ENCODE measurements around the gene TFR2. TPM values are rescaled to one million over a fixed set of nuclear protein-coding genes. Genes with fewer than 3 reads are reported as not detected.

TFR2 gene
- total RNA-seq, 1 donor from 2014 or later: 0.34 TPM

DNA sequence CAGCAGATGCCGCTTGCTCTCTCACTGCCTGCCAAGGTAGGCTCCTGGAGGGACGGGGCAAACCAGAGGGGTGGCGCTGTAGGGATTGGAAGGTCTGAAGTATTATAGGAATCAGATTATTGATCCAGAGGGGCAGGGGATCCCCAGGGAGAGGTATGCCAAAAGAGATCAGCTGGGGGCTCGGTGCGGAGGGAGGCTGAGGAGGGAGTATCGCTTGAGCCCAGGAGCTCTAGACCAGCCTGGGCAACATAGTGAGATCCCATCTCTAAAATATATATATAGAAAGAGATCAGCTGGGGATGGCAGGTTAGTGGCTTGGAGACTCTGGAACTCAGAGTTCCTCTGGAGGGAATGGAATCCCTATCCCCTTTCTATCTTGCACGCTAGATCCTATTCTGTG, 46.2 kb downstream of the TFR2 start:
- DNase-seq (ENCODE audit: low spot score): no peak
- H4K20me1 ChIP-seq (ENCODE audit: low read depth): no peaks in the 10 kb centered on the region
- H3K27me3 Mint-ChIP-seq (ENCODE audit: insufficient read depth, low read depth): peaks cover 9% of the 10 kb centered on the region
- H3K9me3 ChIP-seq (ENCODE audit: low read depth): no peaks in the 10 kb centered on the region
- no peak overlapping the region for H3K27ac ChIP-seq
- TF ChIP-seq EZH2phosphoT487 (IDR thresholded peaks at IDR 0.05) (no peak), EZH2 (IDR thresholded peaks at IDR 0.05) (no peak)
- TF ChIP-seq, protein P1, sequence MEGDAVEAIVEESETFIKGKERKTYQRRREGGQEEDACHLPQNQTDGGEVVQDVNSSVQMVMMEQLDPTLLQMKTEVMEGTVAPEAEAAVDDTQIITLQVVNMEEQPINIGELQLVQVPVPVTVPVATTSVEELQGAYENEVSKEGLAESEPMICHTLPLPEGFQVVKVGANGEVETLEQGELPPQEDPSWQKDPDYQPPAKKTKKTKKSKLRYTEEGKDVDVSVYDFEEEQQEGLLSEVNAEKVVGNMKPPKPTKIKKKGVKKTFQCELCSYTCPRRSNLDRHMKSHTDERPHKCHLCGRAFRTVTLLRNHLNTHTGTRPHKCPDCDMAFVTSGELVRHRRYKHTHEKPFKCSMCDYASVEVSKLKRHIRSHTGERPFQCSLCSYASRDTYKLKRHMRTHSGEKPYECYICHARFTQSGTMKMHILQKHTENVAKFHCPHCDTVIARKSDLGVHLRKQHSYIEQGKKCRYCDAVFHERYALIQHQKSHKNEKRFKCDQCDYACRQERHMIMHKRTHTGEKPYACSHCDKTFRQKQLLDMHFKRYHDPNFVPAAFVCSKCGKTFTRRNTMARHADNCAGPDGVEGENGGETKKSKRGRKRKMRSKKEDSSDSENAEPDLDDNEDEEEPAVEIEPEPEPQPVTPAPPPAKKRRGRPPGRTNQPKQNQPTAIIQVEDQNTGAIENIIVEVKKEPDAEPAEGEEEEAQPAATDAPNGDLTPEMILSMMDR (IDR thresholded peaks at IDR 0.05): no peak
- peaks cover 12% of the 10 kb centered on the region for H3K4me1 Mint-ChIP-seq
- H3K36me3 Mint-ChIP-seq: no peaks in the 10 kb centered on the region
- no peak overlapping the region for H3K27ac Mint-ChIP-seq
- H3K9me3 Mint-ChIP-seq: no peaks in the 10 kb centered on the region
- H3K36me3 ChIP-seq: no peaks in the 10 kb centered on the region
- H3K9ac ChIP-seq: no peak overlapping the region
- no peak overlapping the region for H2AFZ ChIP-seq (replicated peaks)
- H3K27me3 ChIP-seq: no peaks in the 10 kb centered on the region
- H3K4me3 ChIP-seq: no peak overlapping the region
- H3K4me2 ChIP-seq: no peak overlapping the region
- H3K4me3 Mint-ChIP-seq: no peak overlapping the region
- H3F3A ChIP-seq (ENCODE audit: low read depth): no peaks in the 10 kb centered on the region
- H3K4me1 ChIP-seq: peaks cover under 1% of the 10 kb centered on the region
- H3K79me2 ChIP-seq (ENCODE audit: low read depth): no peaks in the 10 kb centered on the region

DNA sequence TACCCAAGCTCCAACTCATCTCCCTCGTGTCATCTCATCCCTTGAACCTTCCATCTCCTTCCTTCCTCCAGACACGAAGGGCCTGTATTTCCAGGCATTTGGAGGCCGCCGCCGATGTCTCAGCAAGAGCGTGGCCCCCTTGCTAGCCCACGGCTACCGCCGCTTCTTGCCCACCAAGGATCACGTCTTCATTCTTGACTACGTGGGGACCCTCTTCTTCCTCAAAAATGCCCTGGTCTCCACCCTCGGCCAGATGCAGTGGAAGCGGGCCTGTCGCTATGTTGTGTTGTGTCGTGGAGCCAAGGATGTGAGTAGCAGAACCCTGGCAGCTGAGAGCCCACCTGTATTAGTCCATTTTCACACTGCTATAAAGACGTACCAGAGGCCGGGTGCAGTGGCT, 49.8 kb downstream of the TFR2 start:
- Mint-ChIP-seq H3K4me1 (peaks cover 25% of the 10 kb centered on the region), H3K27ac (no peak overlapping the region), H3K4me3 (no peak overlapping the region), H3K27me3 (ENCODE audit: insufficient read depth, low read depth) (peaks cover 12% of the 10 kb centered on the region), H3K9me3 (no peaks in the 10 kb centered on the region), H3K36me3 (no peaks in the 10 kb centered on the region)
- Histone ChIP-seq H3K9me3 (ENCODE audit: low read depth) (no peaks in the 10 kb centered on the region), H3K4me3 (no peak overlapping the region), H3K27ac (no peak overlapping the region), H3K4me1 (peaks cover 20% of the 10 kb centered on the region), H3K4me2 (no peak overlapping the region), H2AFZ (replicated peaks) (no peak overlapping the region), H3K79me2 (ENCODE audit: low read depth) (no peaks in the 10 kb centered on the region), H3K36me3 (no peaks in the 10 kb centered on the region), H3F3A (ENCODE audit: low read depth) (peaks cover 17% of the 10 kb centered on the region), H3K27me3 (no peaks in the 10 kb centered on the region), H4K20me1 (ENCODE audit: low read depth) (no peaks in the 10 kb centered on the region), H3K9ac (no peak overlapping the region)
- TF ChIP-seq EZH2phosphoT487 (IDR thresholded peaks at IDR 0.05) (no peak), EZH2 (IDR thresholded peaks at IDR 0.05) (no peak)
- TF ChIP-seq, protein P1 (IDR thresholded peaks at IDR 0.05): no peak
- no peak for DNase-seq (ENCODE audit: low spot score)

DNA sequence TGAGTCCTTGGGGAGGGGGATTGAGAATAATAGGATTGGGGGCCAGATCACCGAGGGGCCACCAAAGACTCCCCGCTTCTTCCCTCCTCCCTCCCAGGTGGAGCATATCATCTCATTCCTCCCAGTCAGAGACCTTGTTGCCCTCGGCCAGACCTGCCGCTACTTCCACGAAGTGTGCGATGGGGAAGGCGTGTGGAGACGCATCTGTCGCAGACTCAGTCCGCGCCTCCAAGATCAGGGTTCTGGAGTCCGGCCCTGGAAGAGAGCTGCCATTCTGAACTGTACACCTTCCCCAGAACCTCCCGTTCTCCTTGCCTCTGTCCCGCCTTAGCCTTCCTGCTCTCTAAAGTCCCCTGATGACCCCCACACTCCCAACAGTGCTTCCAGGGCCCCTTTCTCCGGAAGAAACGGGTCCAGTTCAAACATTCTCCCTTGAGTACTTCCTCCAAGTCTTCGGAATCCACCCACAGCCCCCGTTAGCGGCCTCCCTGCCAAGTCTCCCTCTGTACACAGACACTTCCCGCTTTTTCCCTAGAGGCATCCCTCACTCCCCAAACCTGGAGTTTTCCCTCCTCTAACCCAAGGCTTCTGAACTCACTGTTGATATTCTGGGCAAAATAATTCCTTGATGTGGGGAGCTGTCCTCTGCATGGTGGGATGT, 51.1 kb downstream of the TFR2 start:
- peaks cover 10% of the 10 kb centered on the region for H3K27me3 Mint-ChIP-seq (ENCODE audit: insufficient read depth, low read depth)
- TF ChIP-seq EZH2 (IDR thresholded peaks at IDR 0.05) (no peak), EZH2phosphoT487 (IDR thresholded peaks at IDR 0.05) (no peak)
- TF ChIP-seq, protein P1 (IDR thresholded peaks at IDR 0.05): no peak
- Histone ChIP-seq H3K27me3 (no peaks in the 10 kb centered on the region), H3F3A (ENCODE audit: low read depth) (peaks cover 23% of the 10 kb centered on the region), H4K20me1 (ENCODE audit: low read depth) (peaks cover 6% of the 10 kb centered on the region), H3K27ac (no peak overlapping the region), H3K4me3 (no peak overlapping the region), H3K9me3 (ENCODE audit: low read depth) (no peaks in the 10 kb centered on the region), H3K9ac (no peak overlapping the region), H3K4me1 (peaks cover 20% of the 10 kb centered on the region), H3K36me3 (no peaks in the 10 kb centered on the region), H3K4me2 (peak overlapping the region; percentile 55), H2AFZ (replicated peaks) (no peak overlapping the region), H3K79me2 (ENCODE audit: low read depth) (peaks cover 2% of the 10 kb centered on the region)
- DNase-seq (ENCODE audit: low spot score): no peak
- H3K27ac Mint-ChIP-seq: no peak overlapping the region
- no peaks in the 10 kb centered on the region for H3K9me3 Mint-ChIP-seq
- H3K4me3 Mint-ChIP-seq: peak overlapping the region; percentile 8
- no peaks in the 10 kb centered on the region for H3K36me3 Mint-ChIP-seq
- peaks cover 30% of the 10 kb centered on the region for H3K4me1 Mint-ChIP-seq

Data from neural progenitor cell (in vitro differentiated cells).